8988T (cell line): ENCODE results near the gene LAMA3.
A peak's percentile ranks its signal among the peaks of the same experiment; 100 is the strongest.

Experiments used
- DNase-seq: peaks from one replicate; pipeline ENCODE4 v3.0.0; 2011

LAMA3 gene

DNA sequence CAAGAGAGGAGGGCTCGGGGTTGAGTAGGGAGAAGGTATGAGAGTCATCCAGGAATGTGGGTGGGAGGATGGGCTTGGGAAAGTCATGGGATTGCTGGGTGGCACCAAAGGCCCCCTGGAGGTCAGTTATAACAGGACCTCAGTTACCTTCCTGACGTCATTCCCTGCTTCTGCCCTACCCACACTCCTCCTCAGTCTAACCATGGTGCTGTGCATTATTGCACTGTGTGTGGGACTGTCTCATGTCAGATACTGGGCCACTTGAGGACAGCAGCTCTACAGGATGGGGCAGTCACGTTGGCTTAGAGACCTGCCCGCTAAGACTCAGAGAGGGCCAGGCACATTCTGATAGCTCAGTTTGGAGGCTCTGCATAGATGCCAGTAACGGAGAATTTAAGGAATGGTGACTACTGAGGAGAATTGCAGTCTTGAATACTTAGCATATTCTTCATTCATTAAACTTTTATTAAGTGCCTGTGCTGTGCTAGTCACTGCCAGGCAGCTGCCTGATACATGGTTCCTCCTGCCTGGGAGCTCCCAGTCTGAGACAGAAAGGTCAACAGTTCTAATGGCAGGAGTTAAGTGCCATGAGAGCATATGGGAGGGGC is 90.5 kb downstream of the LAMA3 start:
- no peak for DNase-seq

DNA sequence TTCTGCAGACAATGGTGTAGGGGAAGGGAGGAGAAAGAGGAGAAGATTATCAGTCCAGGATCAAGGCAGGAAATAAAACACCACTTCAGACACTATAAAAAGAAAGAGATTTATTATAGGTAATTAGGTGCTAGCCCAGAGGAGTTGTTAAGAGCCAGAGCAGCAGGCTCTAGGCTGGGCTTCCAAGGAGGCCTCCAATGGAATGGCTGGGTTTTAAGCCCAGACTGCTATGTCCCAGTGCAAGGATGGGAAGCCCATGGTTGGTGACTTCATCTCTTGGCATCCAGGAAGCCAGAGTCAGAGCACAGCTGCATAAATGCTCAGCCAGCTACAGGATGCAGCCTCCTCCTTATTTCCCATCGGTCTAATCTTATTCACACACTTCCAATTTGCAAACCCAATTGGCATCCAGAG is 95.6 kb downstream of the LAMA3 start:
- peak; percentile 90 for DNase-seq

DNA sequence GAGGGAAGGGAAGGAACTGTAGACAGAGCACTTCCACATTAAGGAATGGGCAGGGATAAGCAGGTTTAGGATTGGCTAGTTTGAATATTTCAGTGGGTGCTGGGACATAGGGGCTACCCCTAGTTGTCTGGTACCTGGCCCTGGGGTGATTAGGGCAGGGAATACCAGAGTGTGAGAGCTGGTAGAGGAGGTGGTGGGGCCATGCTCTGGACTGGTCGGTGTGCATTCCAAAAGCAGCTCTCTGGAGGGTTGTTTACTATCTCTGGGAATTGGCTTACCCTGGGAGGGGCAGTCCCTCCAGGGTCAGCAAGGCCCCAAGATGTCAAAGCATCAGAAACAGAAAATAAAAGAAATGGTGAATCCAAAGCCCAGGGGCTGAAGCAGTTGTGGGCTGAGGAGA is 103.8 kb downstream of the LAMA3 start:
- DNase-seq = no peak

DNA sequence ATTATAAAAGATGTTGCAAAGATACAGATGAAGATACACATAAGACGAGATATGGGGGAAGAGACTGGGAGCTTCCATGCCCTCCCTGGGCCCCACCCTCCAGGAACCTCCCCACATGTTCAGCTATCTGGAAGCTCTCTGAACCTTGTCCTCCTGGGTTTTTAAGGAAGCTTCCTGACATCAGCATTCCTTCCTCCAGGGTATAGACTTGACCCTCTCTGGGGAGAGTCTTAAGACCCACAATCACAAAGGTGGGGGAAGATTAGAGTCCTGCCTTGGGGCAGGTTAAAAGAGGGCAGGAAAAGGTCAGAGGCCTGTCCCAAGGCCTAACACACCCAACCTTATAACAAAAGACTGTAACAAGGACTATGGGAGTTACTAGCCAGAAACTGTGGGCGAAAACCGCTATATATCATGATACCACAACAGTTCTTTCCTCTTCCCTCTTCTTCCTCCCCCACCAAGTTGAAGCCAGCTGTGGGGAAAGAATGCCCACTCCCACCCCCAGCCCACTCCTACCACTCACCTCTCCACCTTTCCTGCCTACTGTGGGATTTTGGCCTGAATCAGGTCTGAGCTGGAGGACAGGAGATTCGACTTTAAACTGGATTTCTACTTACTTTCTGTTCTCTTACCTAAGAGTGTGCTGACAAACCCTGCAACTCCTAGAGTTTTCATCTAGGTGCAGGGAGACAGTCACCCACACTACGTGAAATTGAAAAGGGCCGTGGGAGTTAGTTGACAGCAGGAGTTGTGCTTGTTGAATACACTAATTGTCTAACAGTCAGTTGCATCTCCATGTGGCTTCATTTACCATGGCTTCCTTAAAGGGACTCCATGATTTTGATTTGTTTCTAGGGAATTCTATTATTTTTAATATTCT is 105.0 kb downstream of the LAMA3 start:
- DNase-seq = no peak

DNA sequence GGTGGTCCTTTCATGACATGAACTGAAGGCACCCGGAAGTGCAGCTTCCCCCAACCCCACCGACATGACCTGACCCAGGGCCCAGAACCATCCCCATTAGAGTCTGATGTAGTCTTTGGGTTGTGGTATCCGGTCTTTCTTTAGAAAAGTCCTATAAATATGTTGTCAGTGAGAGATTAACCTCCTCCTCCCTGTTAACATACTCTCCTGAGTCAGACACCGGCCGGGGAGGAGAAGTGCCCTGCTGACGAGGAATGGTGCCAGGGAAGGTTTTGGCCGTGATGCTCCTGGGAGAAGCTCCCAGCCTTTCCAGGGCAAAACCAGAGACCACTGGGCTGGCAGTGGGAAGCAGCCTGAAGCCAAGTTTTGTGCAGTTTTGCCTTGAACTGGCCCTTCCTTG is 109.0 kb downstream of the LAMA3 start:
- no peak for DNase-seq

DNA sequence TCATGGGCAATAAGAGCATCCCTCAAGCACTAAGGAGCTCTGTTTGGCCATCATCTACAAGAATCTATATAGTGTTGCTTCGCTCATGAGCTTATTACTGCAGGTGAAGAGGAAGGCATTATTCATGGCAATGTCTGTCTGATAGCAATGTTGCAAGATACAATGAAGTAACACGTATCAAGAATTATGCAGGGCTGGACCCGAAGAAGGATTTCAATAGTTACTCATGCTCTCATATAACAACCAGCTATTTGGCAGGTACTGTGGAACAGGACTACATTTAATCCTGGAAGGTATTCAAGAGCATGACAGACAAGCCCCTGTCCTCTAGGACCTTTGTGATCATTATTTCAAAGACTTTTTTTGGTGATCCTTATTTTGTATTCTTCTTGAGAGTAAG is 109.6 kb downstream of the LAMA3 start:
- DNase-seq = no peak

DNA sequence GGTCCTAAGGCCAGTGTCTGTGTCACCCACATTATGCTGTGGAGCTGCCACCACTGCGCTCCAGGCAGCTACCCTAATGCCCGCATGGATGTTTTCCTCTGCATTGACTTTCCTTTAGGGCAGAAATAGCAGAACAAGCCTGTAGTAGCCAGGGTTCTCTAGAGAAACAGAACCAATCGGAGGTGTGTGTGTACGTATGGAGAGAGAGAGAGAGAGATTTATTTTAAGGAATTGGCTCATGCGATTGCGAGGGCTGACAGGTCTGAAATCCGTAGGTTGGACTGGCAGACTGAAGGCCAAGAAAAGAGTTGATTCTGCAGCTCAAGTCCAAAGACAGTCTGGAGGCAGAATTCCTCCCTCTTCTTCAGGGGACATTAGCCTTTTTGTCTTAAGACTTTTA is 110.3 kb downstream of the LAMA3 start:
- DNase-seq = no peak

DNA sequence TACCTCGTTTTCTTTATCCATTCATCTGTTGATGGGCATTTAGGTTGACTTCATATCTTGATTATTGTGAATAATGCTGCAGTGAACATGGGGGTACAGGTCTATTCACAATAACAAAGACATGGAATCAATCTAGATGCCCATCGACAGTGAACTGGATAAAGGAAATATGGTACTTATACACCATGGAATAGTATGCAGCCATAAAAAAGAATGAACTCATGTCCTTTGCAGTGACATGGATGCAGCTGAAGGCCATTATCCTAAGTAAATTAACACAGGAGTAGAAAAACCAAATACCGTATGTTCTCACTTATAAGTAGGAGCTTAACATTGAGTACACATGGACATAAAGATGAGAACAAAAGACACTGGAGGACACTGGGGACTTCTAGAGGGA is 111.6 kb downstream of the LAMA3 start:
- no peak for DNase-seq

DNA sequence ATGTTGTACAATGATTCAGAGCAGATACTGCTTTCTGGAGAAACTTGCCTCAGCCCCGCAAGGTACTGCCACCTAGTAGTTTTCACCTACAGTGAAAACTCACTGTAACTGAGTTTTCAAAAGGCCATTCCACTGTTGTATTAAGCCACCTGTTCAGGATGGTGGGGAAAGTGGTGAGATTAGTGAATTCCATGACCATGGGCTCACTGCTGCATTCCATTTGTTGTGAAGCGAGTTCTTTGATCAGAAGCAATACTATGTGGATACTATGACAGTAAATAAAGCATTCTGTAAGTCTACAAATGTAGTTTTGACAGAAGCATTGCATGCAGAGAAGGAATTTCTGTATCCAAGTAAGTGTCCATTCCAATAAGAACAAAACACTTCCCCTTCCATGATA is 113.6 kb downstream of the LAMA3 start:
- no peak for DNase-seq

DNA sequence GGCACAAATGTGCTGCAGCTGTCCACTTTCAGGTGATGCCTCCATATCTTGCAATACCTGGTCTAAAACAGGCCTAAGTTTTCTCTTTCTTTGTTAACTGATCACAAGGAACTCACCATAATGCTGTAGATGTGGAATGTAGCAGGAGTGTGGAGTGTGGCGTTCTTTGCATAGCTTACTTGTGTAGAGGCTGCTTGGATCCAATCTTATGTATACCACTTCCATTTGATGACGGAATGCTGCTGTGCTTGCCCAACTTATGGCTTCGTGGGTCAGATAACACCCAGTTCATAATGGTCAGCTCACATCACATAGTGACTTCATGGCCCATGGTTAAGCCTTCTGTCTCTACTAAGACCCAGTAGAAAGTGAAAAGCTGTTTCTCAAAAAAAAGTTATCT is 114.5 kb downstream of the LAMA3 start:
- DNase-seq = no peak

DNA sequence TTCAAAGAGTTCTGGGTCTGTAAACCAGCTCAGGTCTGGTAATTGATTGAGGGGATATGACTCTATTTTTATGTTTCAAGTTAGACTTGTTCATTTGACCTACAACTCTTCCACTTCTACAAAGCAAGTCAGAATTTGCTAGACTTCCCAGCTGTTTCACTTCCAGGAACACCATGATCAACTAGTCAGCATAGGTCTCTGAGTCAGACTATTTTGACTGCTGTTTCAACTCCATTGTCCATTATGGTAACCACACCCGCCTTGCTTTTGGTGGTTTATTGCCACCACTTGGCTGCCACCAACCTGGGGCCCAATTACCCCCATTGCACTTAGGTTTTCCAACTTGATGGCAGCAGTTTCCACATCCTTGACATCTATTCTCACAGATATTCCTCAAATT is 116.6 kb downstream of the LAMA3 start:
- no peak for DNase-seq

DNA sequence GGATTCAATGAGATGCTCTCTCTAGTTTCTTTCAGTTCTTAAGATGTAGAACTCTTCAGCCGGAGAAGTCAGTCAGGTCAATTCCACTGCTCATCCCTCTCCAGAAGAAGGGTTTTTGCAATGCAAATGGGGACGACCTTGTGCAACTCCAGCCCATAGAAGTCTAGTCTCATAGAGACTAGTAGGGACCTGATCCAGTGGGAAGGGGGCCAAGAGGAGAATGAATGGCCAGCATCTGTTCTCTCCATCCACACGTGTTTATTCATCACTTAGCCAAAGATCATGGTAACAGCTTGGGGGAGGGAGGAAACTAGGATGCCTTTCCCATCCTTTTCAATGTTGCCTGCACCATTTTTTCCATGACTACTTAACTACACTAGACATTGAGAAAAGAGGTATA is 120.2 kb downstream of the LAMA3 start:
- DNase-seq = no peak

DNA sequence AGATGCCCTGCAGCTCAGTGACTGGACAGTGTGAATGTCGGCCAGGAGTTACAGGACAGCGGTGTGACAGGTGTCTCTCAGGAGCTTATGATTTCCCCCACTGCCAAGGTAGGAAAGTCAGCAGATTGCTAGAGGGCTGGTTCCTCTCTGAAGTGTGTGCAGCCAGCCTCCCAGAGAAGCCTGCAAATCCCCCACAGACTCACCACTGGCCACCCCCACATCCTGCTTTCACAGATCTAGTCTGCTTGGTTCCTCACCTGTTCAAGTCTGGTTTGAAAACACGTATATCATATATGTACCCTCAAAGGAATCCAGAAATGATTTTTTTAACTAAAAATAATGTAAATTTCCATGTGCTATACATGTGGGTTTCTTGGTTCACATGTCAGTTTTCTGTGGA is 121.1 kb downstream of the LAMA3 start:
- DNase-seq = no peak

DNA sequence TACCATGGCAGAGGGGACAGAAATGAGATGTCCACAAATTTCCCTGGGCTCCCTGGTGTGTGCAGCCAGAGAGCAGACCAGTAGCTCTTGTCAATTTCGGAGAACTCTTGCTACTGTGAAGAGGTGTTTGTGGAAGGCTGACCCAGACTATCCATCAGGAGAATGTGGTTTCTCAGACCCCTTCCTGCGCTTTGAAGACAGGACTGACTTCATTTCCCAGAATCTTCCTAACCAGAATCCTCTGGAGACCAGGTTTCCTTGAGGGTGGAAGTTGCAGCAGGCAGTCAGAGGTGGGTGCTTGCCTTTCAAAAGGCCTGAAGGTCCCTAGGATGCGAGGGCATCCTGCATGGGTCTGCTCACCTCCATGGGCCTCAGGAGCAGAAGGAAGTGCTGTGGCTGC is 121.9 kb downstream of the LAMA3 start:
- no peak for DNase-seq

DNA sequence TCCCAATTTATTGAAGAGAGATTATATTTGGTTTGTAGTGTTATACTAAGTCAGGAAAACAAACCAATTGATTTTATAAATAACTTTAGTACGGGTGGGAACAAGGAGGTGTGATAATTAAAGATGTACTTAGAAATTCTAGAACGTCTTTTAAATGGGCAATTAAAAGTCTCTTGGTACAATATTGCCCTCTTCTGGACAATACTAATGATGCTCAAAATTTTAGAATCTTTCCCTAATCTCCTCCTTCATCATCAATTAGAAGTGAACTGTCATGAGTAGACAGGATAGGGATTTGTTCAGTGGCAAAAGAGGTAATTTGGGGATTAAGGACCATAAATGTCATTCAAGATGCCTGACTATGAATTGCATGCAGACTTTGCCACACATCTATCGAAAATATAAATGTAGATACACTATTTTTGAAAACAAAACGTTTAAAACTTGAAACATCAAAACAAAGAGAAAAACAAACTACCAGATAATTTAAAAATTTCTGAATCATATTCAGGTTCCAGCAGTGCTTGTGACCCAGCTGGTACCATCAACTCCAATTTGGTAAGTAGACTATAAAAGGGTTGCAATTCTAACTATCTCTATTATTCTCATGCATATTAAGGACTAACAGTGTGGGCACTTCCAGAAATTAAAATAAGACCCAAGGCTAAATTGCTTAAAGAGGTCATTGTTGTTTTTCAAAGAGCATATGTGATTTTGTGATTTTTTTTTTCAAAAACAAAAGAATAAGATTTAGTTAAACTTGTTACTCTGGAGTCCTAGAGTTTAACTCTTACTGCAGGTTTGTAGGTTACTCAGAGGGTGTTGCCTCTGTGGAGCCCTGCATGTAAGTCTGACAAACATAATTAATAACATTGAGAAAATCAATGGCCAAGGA is 123.5 kb downstream of the LAMA3 start:
- no peak for DNase-seq

DNA sequence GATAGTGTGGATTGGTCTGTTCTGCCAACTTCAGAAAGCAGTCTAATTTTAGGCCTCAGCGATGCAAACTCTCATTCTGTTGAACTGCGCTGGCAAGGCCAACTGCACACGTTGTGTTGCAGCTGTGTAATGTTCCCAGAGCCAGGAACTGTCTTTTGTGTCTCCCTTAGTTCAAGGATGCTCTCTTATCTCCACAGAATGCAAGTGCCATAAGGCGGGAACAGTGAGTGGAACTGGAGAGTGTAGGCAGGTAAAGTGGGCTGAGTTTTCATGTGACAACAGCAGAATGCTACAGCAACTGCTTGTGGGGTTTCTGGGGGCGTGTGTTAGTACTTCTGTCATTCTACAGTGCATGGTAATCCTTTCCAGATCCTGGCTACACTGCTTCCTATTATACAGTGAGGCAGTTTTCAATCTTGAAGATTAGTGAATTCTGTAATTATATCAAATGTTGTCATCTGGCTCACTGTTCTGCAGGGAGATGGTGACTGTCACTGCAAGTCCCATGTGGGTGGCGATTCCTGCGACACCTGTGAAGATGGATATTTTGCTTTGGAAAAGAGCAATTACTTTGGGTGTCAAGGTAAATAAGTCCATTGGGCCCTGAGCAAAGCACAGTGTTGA is 125.8 kb downstream of the LAMA3 start:
- DNase-seq = no peak

DNA sequence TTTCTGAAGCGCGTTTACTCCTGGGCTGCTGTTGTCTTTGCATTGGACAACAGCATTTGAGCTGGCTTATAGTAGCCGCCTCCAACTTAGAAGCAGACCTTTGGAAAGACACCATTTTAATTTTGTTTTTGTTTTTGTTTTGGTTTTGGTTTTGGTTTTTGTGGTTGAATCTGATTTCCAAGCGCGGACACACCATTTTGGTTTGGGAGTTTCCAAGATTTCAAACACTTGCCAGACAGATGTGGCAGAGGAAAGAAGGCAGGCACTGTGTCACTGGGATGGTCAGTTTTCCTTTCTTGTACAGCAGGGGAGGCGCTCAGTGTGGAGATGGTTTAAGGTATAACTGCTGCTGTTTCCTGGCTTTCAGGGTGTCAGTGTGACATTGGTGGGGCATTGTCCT is 126.8 kb downstream of the LAMA3 start:
- no peak for DNase-seq

DNA sequence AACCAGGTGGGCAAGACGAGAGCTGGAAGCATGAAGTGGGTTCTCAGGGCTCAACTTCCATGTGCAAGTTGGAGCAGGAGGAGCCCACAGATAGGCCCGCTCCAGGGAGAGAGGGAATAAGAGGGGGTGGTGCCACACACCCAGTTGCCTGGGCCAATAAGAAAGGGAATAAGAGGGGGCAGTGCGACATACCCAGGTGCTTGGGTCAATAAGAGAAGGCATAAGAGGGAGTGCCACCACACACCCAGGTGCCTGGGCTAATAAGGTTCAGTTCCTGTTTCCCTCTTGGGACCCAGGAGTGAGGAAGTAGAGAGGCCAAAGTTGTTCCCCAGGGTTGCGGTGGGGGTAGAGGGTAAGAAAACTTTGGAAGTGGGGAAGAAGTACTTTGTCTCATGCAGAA is 127.5 kb downstream of the LAMA3 start:
- no peak for DNase-seq

DNA sequence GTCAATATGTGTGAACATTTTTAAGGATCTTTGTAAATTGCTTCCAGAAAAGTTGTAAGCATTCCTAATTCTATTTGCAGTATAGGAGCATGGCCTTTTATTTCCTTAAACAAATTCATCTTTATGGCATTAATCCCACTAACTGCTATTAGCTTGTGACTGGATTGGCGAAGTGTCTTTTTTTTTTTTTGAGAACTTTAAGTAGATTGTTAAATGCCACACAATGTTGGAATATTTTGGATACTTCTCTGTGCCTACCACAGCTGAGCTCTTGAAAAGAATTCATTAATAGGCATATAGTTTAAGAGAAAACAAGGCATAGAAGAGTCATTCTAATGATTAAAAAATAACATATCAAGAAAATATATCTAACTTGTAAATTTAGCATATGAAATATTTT is 129.7 kb downstream of the LAMA3 start:
- no peak for DNase-seq

DNA sequence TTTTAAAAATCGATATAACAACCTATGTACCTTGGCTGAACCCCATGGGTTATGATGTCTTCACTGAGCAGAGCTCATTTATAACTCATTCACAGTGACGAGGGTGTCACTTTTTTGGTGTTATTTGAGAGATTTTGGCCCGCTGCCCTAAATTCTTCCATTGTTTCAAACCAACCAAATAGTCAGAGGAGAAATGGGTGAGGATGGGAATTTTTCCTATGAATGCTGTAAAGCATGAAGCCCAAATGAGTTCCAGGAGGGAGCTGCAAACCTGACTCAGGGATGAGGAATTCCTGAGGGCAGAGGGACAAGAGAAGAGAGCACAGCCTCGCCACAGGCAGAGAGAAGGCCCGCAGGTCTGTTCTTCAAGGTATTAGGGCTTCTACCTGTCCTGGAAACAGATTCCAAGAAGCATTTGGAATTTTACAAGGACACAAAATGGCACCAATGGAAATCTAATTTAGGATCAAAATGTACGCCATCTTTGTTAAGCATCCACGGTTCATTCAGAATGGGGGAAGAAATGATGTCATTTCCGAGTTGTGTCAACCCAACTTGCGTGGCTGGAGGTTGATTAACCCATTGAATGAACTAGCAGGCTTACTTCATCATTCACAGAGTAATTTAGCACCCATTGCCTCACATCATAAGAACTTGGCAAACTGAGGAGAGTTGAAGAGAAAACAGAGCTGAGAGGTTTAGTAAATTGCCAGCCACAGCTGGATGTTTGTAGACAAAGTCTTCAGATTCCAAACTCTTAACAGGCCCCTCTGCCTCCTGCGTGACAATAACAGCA is 133.5 kb downstream of the LAMA3 start:
- DNase-seq = no peak

DNA sequence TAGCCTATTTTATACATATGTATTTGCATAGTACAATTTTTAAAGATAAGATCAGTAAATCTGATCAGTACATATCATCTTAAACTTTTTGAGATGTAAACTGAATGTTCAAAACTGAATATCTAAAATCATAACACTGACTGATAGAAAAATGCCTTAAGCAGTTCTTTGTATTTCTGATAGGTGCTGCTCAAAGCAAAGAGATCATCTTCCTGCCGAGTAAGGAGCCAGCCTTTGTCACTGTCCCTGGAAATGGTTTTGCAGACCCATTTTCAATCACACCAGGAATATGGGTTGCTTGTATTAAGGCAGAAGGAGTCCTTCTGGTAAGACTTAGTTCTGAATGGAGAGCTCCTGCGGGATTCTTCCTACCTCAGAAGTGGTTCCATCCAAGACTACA is 135.0 kb downstream of the LAMA3 start:
- no peak for DNase-seq

DNA sequence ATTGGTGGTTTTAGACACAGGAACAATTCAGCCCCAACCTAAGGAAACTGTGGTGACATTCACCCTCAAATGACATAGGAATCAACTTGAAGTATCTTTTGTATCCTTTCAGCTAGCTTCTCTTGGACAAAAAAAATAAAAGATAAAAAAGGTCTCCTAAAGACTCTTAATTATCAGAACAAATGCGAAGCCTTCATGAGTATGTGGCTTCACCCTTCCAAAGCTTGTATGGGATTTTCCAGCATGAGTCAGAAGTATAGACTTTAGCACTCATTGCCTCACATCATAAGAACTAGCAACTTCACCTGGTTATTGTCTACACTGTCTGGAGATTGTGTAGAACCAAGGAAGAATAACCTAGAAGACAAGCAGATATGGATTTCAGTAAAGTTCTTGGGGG is 135.4 kb downstream of the LAMA3 start:
- DNase-seq = no peak
